ENCODE measurements around the gene FAM193A.
"Not testable (repeated sequence)": the region's sequence is repeated elsewhere in the genome, so short reads cannot be mapped to it uniquely, and the experiment has no call there.

Gene FAM193A

GRCh38 chr4:2576290-2576689 is 39.8 kb downstream of the FAM193A start:
- DNase-seq, result no peak

GRCh38 chr4:2578106-2578505 is 41.7 kb downstream of the FAM193A start:
- no peak for DNase-seq

GRCh38 chr4:2579910-2580309 is 43.5 kb downstream of the FAM193A start:
- DNase-seq, result no peak

GRCh38 chr4:2583092-2583491 is 46.6 kb downstream of the FAM193A start:
- DNase-seq, result no peak

GRCh38 chr4:2583517-2583916 is 47.1 kb downstream of the FAM193A start:
- DNase-seq, result no peak

GRCh38 chr4:2586502-2586901 is 50.1 kb downstream of the FAM193A start:
- DNase-seq, result no peak

GRCh38 chr4:2587213-2587823 is 50.9 kb downstream of the FAM193A start:
- no peak for DNase-seq

- DNase-seq, result no peak
Measured at GRCh38 chr4:2588259-2588658, 51.8 kb downstream of the FAM193A start.

GRCh38 chr4:2591189-2591588 is 54.7 kb downstream of the FAM193A start:
- no peak for DNase-seq

- DNase-seq, result not testable (repeated sequence)
Measured at GRCh38 chr4:2592014-2592413, 55.6 kb downstream of the FAM193A start.

- no peak for DNase-seq
Measured at GRCh38 chr4:2592572-2592971, 56.1 kb downstream of the FAM193A start.

GRCh38 chr4:2593003-2593402 is 56.6 kb downstream of the FAM193A start:
- DNase-seq, result no peak

GRCh38 chr4:2595436-2595835 is 59.0 kb downstream of the FAM193A start:
- DNase-seq, result no peak

- DNase-seq, result no peak
Measured at GRCh38 chr4:2595952-2596552, 59.6 kb downstream of the FAM193A start.

- DNase-seq, result no peak
Measured at GRCh38 chr4:2596611-2597010, 60.2 kb downstream of the FAM193A start.

GRCh38 chr4:2598511-2599303 is 62.3 kb downstream of the FAM193A start:
- DNase-seq, result no peak

- DNase-seq, result no peak
Measured at GRCh38 chr4:2599304-2599654, 62.8 kb downstream of the FAM193A start.

GRCh38 chr4:2600878-2601277 is 64.4 kb downstream of the FAM193A start:
- DNase-seq, result no peak

GRCh38 chr4:2604614-2605013 is 68.2 kb downstream of the FAM193A start:
- no peak for DNase-seq

- DNase-seq, result no peak
Measured at GRCh38 chr4:2606960-2607506, 70.6 kb downstream of the FAM193A start.

GRCh38 chr4:2607822-2608221 is 71.4 kb downstream of the FAM193A start:
- no peak for DNase-seq

- DNase-seq, result no peak
Measured at GRCh38 chr4:2608291-2608690, 71.8 kb downstream of the FAM193A start.

GRCh38 chr4:2615821-2616220 is 79.4 kb downstream of the FAM193A start:
- no peak for DNase-seq

GRCh38 chr4:2617955-2618354 is 81.5 kb downstream of the FAM193A start:
- DNase-seq, result no peak
